HepG2 (cell line): Measurements from ENCODE around the gene ACSL3. TPM values are rescaled to one million over a fixed set of nuclear protein-coding genes. Genes with fewer than 3 reads are reported as not detected.

Source experiments
- ARNT2 ChIP-seq: sonication (generic); formaldehyde crosslinking; IDR thresholded peaks from 2 replicates; pipeline ENCODE4 v1.8.0; 2022; ENCODE audit warnings: mild to moderate bottlenecking, low read depth, missing genetic modification reagents, moderate library complexity
- CEBPG ChIP-seq: IDR thresholded peaks from 2 replicates; pipeline ENCODE4 v1.6.1; 2016
- ETV5 ChIP-seq: IDR thresholded peaks from 2 replicates; pipeline ENCODE4 v1.6.1; 2018; ENCODE audit warnings: missing biosample characterization, missing genetic modification reagents, inconsistent platforms, borderline replicate concordance
- HDAC2 ChIP-seq: sonication (generic); formaldehyde crosslinking; IDR thresholded peaks from 2 replicates; pipeline ENCODE4 v1.4.0; 2020; ENCODE audit warnings: missing genetic modification reagents
- HNRNPL ChIP-seq: fragments of 200-400 bp; formaldehyde crosslinking; IDR thresholded peaks from 2 replicates; pipeline ENCODE4 v1.6.1; 2017; ENCODE audit warnings: mild to moderate bottlenecking, low read depth, low read length
- NFYC ChIP-seq: IDR thresholded peaks from 2 replicates; pipeline ENCODE4 v1.6.1; 2016; ENCODE audit warnings: missing genetic modification reagents, missing compliant biosample characterization
- SOX5 ChIP-seq: IDR thresholded peaks from 2 replicates; pipeline ENCODE4 v1.6.1; 2016; ENCODE audit warnings: borderline replicate concordance
- TSC22D2 ChIP-seq: sonication (generic); formaldehyde crosslinking; IDR thresholded peaks from 2 replicates; pipeline ENCODE4 v1.5.1; 2020; ENCODE audit warnings: missing genetic modification reagents, mild to moderate bottlenecking, borderline replicate concordance
- ZNF430 ChIP-seq: sonication (generic); formaldehyde crosslinking; IDR thresholded peaks from 2 replicates; pipeline ENCODE4 v1.9.0; 2021; ENCODE audit warnings: mild to moderate bottlenecking, missing genetic modification reagents
- polyA plus RNA-seq, 8 experiments: library from polyadenylated mRNA; depleted of rRNA in 3 of 8; stranded (reverse) in 7 of 8; unstranded in 1 of 8; fragments of >200 nt; fragmentation: Illumina TruSeq in 4 of 8; extraction: Trizol in 4 of 8; gene quantifications; 2 replicates each; pipeline versions ENCODE4 v1.2.1 to v1.2.3, GENCODE V29; 2011 to 2016; ENCODE audit warnings: low read depth in 4 of 8, missing spikeins in 1 of 8, mixed read lengths in 1 of 8; ENCODE audit not compliant: insufficient read depth in 1 of 8
- total RNA-seq, 5 experiments: library from RNA; depleted of rRNA; stranded (reverse); fragments of >200 nt; fragmentation: Illumina TruSeq; extraction: Trizol; gene quantifications; 2 replicates each; pipeline ENCODE4 v1.2.3, GENCODE V29; 2016; ENCODE audit warnings: low read depth in 1 of 5
- TF ChIP-seq, protein P1 (sequence below): IDR thresholded peaks from 2 replicates; pipeline ENCODE4 v1.4.0; 2020; ENCODE audit warnings: mild to moderate bottlenecking, missing genetic modification reagents
- TF ChIP-seq, protein P2 (sequence below): sonication (generic); formaldehyde crosslinking; IDR thresholded peaks from one replicate; pipeline ENCODE4 v1.5.1; 2020; ENCODE audit warnings: mild to moderate bottlenecking, missing genetic modification reagents; ENCODE audit errors: not compliant biosample characterization
- TF ChIP-seq, protein P3 (sequence below): sonication (generic); formaldehyde crosslinking; IDR thresholded peaks from 2 replicates; pipeline ENCODE4 v1.8.0; 2022; ENCODE audit warnings: missing genetic modification reagents, mild to moderate bottlenecking, inconsistent platforms, borderline replicate concordance
- TF ChIP-seq, protein P4 (sequence below): sonication (generic); formaldehyde crosslinking; IDR thresholded peaks from 2 replicates; pipeline ENCODE4 v1.8.0; 2022; ENCODE audit warnings: missing genetic modification reagents, mild to moderate bottlenecking, moderate library complexity, borderline replicate concordance

Gene ACSL3
- total and polyA plus RNA-seq, 2 of the 13 experiments (the other 11 are each of a cell fraction or from before 2014, with no cell fraction given), result 305 to 365 TPM

GRCh38 chr2:222842491-222843174 is 18.2 kb upstream of the ACSL3 start (continued):
- TF ChIP-seq, protein P1, sequence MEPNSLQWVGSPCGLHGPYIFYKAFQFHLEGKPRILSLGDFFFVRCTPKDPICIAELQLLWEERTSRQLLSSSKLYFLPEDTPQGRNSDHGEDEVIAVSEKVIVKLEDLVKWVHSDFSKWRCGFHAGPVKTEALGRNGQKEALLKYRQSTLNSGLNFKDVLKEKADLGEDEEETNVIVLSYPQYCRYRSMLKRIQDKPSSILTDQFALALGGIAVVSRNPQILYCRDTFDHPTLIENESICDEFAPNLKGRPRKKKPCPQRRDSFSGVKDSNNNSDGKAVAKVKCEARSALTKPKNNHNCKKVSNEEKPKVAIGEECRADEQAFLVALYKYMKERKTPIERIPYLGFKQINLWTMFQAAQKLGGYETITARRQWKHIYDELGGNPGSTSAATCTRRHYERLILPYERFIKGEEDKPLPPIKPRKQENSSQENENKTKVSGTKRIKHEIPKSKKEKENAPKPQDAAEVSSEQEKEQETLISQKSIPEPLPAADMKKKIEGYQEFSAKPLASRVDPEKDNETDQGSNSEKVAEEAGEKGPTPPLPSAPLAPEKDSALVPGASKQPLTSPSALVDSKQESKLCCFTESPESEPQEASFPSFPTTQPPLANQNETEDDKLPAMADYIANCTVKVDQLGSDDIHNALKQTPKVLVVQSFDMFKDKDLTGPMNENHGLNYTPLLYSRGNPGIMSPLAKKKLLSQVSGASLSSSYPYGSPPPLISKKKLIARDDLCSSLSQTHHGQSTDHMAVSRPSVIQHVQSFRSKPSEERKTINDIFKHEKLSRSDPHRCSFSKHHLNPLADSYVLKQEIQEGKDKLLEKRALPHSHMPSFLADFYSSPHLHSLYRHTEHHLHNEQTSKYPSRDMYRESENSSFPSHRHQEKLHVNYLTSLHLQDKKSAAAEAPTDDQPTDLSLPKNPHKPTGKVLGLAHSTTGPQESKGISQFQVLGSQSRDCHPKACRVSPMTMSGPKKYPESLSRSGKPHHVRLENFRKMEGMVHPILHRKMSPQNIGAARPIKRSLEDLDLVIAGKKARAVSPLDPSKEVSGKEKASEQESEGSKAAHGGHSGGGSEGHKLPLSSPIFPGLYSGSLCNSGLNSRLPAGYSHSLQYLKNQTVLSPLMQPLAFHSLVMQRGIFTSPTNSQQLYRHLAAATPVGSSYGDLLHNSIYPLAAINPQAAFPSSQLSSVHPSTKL (CRISPR knock-in tag), result peak; percentile 94
- TF ChIP-seq TSC22D2 (CRISPR knock-in tag) (no peak), SOX5 (CRISPR knock-in tag) (peak; percentile 87; the same call in 1 of the 2 replicates), NFYC (CRISPR knock-in tag) (peak; percentile 81), HDAC2 (CRISPR knock-in tag) (peak; percentile 76), ZNF430 (CRISPR knock-in tag) (no peak), ETV5 (CRISPR knock-in tag) (peak; percentile 84; the same call in 1 of the 2 replicates), HNRNPL (no peak), ARNT2 (CRISPR knock-in tag) (peak; percentile 53; the same call in 1 of the 2 replicates), CEBPG (CRISPR knock-in tag) (peak; percentile 95)
- TF ChIP-seq, protein P2, sequence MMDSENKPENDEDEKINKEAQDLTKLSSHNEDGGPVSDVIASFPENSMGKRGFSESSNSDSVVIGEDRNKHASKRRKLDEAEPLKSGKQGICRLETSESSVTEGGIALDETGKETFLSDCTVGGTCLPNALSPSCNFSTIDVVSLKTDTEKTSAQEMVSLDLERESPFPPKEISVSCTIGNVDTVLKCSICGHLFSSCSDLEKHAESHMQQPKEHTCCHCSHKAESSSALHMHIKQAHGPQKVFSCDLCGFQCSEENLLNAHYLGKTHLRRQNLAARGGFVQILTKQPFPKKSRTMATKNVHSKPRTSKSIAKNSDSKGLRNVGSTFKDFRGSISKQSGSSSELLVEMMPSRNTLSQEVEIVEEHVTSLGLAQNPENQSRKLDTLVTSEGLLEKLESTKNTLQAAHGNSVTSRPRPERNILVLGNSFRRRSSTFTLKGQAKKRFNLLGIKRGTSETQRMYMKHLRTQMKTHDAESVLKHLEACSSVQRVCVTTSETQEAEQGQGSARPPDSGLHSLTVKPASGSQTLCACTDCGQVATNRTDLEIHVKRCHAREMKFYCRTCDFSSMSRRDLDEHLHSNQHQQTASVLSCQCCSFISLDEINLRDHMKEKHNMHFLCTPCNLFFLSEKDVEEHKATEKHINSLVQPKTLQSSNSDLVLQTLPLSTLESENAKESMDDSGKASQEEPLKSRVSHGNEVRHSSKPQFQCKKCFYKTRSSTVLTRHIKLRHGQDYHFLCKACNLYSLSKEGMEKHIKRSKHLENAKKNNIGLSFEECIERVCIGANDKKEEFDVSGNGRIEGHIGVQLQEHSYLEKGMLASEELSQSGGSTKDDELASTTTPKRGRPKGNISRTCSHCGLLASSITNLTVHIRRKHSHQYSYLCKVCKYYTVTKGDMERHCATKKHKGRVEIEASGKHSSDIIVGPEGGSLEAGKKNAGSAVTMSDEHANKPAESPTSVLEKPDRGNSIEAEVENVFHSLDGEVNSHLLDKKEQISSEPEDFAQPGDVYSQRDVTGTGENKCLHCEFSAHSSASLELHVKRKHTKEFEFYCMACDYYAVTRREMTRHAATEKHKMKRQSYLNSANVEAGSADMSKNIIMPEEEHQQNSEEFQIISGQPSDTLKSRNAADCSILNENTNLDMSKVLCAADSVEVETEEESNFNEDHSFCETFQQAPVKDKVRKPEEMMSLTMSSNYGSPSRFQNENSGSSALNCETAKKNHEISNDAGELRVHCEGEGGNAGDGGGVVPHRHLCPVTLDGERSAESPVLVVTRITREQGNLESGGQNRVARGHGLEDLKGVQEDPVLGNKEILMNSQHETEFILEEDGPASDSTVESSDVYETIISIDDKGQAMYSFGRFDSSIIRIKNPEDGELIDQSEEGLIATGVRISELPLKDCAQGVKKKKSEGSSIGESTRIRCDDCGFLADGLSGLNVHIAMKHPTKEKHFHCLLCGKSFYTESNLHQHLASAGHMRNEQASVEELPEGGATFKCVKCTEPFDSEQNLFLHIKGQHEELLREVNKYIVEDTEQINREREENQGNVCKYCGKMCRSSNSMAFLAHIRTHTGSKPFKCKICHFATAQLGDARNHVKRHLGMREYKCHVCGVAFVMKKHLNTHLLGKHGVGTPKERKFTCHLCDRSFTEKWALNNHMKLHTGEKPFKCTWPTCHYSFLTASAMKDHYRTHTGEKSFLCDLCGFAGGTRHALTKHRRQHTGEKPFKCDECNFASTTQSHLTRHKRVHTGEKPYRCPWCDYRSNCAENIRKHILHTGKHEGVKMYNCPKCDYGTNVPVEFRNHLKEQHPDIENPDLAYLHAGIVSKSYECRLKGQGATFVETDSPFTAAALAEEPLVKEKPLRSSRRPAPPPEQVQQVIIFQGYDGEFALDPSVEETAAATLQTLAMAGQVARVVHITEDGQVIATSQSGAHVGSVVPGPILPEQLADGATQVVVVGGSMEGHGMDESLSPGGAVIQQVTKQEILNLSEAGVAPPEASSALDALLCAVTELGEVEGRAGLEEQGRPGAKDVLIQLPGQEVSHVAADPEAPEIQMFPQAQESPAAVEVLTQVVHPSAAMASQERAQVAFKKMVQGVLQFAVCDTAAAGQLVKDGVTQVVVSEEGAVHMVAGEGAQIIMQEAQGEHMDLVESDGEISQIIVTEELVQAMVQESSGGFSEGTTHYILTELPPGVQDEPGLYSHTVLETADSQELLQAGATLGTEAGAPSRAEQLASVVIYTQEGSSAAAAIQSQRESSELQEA (CRISPR knock-in tag), result no peak
- TF ChIP-seq, protein P3, sequence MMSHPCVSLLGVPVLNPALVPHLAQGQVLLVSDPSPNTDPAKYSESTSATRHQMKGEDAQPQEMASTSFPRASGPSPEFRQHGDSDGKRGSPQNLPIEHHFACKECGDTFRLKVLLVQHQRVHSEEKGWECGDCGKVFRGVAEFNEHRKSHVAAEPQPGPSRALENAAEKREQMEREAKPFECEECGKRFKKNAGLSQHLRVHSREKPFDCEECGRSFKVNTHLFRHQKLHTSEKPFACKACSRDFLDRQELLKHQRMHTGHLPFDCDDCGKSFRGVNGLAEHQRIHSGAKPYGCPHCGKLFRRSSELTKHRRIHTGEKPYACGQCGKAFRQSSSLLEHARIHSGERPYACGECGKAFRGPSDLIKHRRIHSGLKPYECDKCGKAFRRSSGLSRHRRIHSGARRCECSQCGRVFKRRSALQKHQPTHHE, result peak; percentile 56; the same call in 1 of the 2 replicates
- TF ChIP-seq, protein P4, sequence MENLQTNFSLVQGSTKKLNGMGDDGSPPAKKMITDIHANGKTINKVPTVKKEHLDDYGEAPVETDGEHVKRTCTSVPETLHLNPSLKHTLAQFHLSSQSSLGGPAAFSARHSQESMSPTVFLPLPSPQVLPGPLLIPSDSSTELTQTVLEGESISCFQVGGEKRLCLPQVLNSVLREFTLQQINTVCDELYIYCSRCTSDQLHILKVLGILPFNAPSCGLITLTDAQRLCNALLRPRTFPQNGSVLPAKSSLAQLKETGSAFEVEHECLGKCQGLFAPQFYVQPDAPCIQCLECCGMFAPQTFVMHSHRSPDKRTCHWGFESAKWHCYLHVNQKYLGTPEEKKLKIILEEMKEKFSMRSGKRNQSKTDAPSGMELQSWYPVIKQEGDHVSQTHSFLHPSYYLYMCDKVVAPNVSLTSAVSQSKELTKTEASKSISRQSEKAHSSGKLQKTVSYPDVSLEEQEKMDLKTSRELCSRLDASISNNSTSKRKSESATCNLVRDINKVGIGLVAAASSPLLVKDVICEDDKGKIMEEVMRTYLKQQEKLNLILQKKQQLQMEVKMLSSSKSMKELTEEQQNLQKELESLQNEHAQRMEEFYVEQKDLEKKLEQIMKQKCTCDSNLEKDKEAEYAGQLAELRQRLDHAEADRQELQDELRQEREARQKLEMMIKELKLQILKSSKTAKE (CRISPR knock-in tag), result peak; percentile 40; the same call in 1 of the 2 replicates
